HL-60/S4 treated with phorbol 12-myristate 13-acetate at 8.2 ng/mL for 4 days and 3 days (cell line): ENCODE measurements around the gene ARHGEF39.

Experiments
- in situ Hi-C: fragments of 300-500 bp; cut with MboI; formaldehyde crosslinking; loops from 2 replicates; pipeline ENCODE4 v1.15.0; 2022; ENCODE audit warnings: low sequenced_read_pairs

Gene ARHGEF39

DNA sequence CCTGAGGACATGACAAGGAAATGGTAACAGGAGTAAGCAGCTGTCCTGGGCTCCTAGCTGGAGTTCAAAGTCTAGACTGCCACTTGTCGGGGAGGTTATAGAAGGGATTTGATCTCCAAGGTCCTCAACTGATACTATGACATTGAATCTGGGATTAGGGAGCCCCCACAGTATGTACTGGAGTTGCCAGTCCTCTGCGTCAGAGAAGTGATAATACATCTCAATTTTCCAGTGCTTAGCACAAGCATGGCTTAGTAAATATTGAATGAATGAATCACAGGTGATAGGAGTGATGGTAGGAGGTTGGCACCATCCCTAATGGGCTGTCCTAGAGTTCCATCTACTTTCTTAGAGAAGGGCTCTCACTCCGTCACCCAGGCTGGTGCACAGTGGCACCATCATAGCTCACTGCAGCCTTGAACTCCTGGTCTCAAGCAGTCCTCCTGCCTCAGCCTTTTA lies 31.0 kb upstream of the ARHGEF39 start:
- in situ Hi-C loops: no loop called here

GRCh38 chr9:35691757-35692301 lies 26.8 kb upstream of the ARHGEF39 start:
- in situ Hi-C loops: no loop called here

DNA sequence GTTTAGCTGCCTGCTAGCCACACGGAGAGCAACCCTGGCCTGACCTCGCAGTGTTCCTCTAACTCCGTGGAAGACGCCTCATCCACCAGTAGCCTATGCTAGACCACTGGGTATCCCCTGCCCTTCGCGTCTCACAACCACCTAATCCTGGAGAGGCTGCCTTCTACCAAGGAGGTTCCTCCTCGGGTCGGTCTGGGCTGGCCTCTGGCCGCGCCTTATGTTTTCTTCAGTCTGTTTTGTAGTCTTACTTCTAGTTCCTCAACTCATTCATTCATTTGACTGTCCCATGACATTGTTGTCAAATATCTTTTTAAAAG lies 26.3 kb upstream of the ARHGEF39 start:
- in situ Hi-C loops: no loop called here

- in situ Hi-C loops: no loop called here
Measured at GRCh38 chr9:35690614-35691333, 25.8 kb upstream of the ARHGEF39 start.

GRCh38 chr9:35690294-35690613 lies 25.3 kb upstream of the ARHGEF39 start:
- in situ Hi-C loops: no loop called here

DNA sequence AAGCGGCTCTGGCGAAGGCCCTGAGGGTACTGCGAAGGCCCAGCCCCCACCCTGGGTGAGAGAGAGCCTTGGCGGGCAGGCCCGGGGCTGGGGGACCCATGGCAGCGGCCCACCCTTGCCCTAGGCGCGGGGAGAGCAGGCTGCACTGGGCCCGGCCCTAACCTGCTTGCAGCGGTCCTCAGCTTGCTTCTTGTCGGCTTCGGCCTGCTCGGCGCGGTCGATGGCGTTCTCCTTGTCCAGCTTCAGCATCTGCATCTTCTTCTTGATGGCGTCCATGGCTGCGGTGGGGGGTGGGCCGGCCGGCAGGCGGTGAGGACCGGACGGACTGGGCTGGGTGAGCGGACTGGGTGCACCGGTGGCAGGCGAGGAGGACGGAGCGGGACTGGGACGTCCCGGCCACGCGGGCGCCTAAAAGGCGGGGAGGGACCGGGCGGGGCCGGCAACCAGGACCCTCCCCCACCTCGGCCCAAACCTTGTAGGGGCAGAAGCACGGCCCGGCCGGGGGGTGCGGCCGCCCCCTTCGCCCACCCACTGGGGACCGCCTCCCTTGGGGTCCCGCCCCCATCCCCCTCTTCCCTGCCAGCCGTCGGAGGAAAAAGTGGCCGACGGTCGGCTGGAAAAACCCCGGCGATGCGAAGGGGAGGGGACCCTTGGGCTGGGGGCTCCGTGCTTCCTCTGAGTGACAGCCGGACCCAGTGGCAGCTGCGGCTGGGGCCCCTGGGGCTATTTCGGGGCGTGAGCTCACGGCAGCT lies 24.7 kb upstream of the ARHGEF39 start, which contains the start of gene TPM2:
TPM2 (minus strand) TSS at position 384 of the 752 bp plus-strand sequence; CDS start at position 276, 108 bp downstream.
- in situ Hi-C loops: no loop called here

GRCh38 chr9:35688558-35689541 lies 23.9 kb upstream of the ARHGEF39 start:
- in situ Hi-C loops: no loop called here

GRCh38 chr9:35687972-35688557 lies 23.1 kb upstream of the ARHGEF39 start:
- in situ Hi-C loops: no loop called here

- in situ Hi-C loops: no loop called here
Measured at GRCh38 chr9:35687306-35687705, 22.3 kb upstream of the ARHGEF39 start.

DNA sequence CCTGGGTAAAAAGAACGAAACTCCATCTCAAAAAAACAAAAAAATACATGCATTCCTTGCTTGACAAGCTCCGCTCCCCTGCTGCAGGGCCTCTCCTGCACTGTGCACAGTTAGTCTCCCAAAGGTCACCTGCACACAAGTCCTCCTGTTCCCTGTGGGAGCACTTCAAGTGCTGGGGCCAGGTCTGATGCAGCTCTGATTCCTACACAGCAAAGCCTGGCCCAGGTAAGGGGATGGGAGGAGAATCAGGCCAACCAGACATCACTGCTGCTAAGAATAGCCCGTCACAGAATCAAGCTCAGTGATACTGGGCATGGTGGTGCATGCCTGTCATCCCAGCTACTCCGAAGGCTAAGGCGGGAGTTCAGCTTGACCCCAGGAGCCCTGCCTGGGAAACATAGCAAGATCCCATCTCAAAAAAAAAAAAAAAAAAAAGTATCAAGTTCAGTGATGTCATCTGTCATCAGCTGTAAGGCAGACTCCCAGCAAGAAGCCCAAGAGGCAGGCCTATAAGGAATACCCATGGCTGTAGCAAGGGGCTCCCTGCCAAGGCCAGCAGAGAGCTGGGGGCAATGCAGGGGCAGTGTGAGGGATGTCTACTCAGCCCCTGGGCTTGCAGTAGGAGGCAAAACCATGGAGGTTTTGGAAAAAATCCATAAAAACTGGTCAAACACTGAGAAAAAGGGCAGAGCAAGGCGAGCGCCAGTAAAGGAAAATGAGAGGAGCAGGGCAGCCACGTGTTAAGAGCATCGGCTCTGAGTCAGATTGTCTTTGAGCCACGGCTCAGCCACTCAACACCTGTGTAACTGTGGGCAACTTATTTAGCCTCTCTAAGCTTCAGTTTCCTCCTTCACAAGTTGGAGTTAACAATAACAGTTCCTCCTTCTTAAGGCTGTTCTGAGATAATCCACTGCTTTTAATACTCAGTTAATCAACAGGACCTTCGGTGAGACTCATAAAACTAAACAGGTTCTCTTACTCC lies 21.5 kb upstream of the ARHGEF39 start:
- in situ Hi-C loops: no loop called here

- in situ Hi-C loops: no loop called here
Measured at GRCh38 chr9:35685506-35685905, 20.5 kb upstream of the ARHGEF39 start.

- in situ Hi-C loops: no loop called here
Measured at GRCh38 chr9:35684921-35685320, 19.9 kb upstream of the ARHGEF39 start.

GRCh38 chr9:35683323-35683722 lies 18.3 kb upstream of the ARHGEF39 start:
- in situ Hi-C loops: no loop called here

- in situ Hi-C loops: no loop called here
Measured at GRCh38 chr9:35682520-35683315, 17.7 kb upstream of the ARHGEF39 start.

GRCh38 chr9:35682051-35682450 lies 17.1 kb upstream of the ARHGEF39 start:
- in situ Hi-C loops: no loop called here

DNA sequence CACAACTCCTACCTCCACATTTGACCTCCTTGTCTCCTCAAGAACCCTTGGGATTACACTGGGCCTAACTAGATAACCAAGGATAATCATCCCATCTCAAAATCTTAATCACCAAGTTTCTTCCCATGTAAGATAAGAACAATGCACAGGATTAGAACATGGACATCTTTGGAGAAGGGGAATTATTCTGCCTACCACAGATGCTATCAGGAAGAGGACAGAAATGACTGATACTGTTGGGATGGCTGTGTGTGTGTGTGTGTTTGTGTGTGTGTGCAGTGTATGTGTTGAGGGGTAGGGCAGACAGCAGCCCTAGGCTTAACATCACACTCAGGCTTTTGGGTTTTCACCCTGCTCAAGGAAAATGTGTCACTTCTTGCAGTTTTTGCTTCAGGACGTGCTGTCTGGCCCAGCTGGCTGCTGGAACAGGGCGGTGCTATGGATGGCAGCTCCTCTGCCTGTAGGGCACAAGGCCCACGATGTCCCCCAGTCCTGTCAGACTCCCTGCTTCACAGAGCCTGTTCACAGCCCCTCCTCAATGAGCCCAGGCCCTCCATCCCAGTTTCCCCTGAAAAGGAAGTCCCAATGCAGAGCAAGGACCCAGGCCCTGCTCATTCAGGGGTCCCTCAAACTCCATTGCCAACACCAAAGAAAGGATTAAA lies 16.5 kb upstream of the ARHGEF39 start:
- in situ Hi-C loops: no loop called here

DNA sequence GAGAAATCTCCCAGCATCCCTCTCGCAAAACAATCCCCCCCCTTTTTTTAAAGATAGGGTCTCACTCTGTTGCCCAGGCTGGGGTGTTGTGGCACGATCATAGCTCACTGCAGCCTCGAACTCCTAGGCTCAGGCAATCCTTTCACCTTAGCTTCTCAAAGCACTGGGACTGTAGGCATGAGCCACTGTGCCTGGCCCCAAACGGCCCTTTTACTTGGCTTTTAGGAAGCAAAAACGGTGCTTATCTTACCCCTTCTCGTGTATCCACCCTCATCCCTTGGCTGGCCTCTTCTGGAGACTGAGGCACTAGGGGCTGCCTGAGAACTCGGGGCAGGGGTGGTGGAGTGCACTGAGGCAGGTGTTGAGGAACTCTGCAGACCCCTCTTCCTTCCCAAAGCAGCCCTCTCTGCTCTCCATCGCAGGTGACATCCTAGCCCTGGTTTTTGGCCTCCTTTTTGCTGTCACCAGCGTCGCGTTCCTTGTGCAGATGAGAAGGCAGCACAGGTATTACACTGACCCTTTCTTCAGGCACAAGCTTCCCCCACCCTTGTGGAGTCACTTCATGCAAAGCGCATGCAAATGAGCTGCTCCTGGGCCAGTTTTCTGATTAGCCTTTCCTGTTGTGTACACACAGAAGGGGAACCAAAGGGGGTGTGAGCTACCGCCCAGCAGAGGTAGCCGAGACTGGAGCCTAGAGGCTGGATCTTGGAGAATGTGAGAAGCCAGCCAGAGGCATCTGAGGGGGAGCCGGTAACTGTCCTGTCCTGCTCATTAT lies 15.5 kb upstream of the ARHGEF39 start:
- in situ Hi-C loops: no loop called here
